ENCODE measurements around the gene PTPN9. TPM values are rescaled to one million over a fixed set of nuclear protein-coding genes. Genes with fewer than 3 reads are reported as not detected.

PTPN9 gene
- total RNA-seq (2021): 40.9 and 42.2 TPM in 2 replicates
- long read RNA-seq, full-length matches to known transcripts: 7 of 27 reads
- long read RNA-seq, partial matches to known transcripts: 6 of 27 reads
- long read RNA-seq, other reads (novel, unspliced or antisense): 14 of 27 reads

DNA sequence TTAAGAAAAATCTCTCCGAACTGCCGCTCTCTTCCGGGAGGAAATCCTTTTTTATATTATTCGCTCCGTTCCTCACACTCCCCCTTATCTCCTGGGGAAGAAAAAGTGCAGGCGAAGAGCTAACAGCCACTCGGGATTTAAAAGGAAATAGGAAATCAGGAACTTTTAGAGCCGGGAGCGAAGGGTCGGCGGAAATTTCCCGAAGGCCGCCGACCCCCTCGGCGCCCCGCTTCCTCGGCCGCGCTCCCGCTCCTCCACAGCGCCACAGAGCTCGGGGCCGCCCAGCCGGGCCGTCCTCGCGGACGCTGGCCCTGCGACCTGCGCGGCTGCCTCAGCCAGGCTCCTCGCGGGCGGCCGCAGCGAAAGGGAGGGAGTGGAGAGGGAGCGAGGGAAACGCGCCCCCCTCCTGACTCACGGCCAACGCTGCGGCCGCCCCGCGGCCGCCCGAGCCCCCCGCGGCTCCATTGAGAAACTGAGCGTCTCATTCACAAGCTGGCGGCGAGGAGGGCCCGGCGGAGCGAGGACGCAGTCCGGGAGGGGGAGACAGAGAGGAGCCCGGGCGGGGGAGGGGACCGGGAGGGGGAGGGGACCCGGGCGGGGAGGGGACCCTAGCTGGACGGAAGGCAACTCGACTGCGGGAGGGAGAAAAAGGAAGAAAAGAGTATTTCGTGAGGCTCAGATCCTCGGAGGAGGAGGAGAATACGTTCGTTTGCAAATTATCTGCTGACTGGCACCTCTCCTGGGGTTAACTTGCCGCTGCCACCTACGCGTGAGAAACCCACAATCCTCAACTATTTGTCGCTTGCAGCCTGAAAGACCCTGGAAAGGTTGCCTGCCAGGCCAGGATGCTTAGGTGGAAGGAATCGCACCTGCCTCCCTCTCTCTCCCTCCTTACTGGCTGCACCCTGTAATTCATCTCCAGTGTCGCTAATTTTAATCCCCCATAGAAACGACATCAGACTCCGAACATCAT, at the start of gene PTPN9:
Gene PTPN9, minus strand, starts transcription at position 368 of the 973 bp plus-strand sequence. CDS start 539 bp downstream, outside the sequence.
- H3K23me2 ChIP-seq (ENCODE audit: insufficient read length, low read depth, low read length, poor library complexity, severe bottlenecking): peaks cover 10% of the 10 kb centered on the region
- H3K56ac ChIP-seq (ENCODE audit: insufficient read length, low read depth, low read length): no peak within 1 kb of the TSS
- Mint-ChIP-seq H3K4me1 (peaks cover 21 to 24% of the 10 kb centered on the region in 2 experiments), H3K27ac (peak within 1 kb of the TSS; percentile 5 to 97 (median 96)), H3K9me3 (no peaks in the 10 kb centered on the region), H3K36me3 (ENCODE audit: insufficient read depth in 1 of 3, low read depth in 3 of 3) (peaks cover 0 to 2% (median 1%) of the 10 kb centered on the region in 3 experiments; a peak in 2 of 7 replicates), H3K27me3 (ENCODE audit: low read depth) (no peaks in the 10 kb centered on the region), H3K4me3 (peak within 1 kb of the TSS; percentile 91 to 99)
- WGBS (ENCODE audit: extremely low coverage, insufficient read length, low lambda C conversion rate): no CpG with 5 or more reads among the region's 78 CpGs
- H3K27me3 ChIP-seq (ENCODE audit: insufficient read depth, low read length): no peaks in the 10 kb centered on the region
- H3K4me2 ChIP-seq (ENCODE audit: insufficient read depth, insufficient read length, low read length): peak within 1 kb of the TSS; percentile 79
- H2AK5ac ChIP-seq (ENCODE audit: insufficient read length, low read length): no peak within 1 kb of the TSS
- H2BK12ac ChIP-seq (ENCODE audit: insufficient read length, low read depth, low read length): no peak within 1 kb of the TSS
- H3K18ac ChIP-seq (ENCODE audit: insufficient read length, low read depth, low read length): peak within 1 kb of the TSS; percentile 53
- no peak within 1 kb of the TSS for H4K5ac ChIP-seq (ENCODE audit: insufficient read length, low read depth, low read length)
- H2BK20ac ChIP-seq (ENCODE audit: low read depth, low read length, poor library complexity, severe bottlenecking): no peak within 1 kb of the TSS
- peaks cover 16% of the 10 kb centered on the region; the same call in 1 of the 2 replicates for H3K79me2 ChIP-seq (ENCODE audit: insufficient read depth, low read length)
- H2BK5ac ChIP-seq (ENCODE audit: insufficient read length, low read length): no peak within 1 kb of the TSS
- H3K4ac ChIP-seq (ENCODE audit: low read depth, low read length): no peak within 1 kb of the TSS; the same call in 1 of the 2 replicates
- no peak within 1 kb of the TSS for H4K91ac ChIP-seq (ENCODE audit: insufficient read length, low read depth, low read length)
- H3K9me3 ChIP-seq (ENCODE audit: control insufficient read depth, low read depth, low read length): no peaks in the 10 kb centered on the region
- no peak within 1 kb of the TSS for H2BK15ac ChIP-seq (ENCODE audit: low read depth, low read length)
- peak within 1 kb of the TSS; percentile 13 for H3K27ac ChIP-seq (ENCODE audit: insufficient read length, low read depth, low read length)
- H4K20me1 ChIP-seq (ENCODE audit: control insufficient read depth, insufficient read depth, insufficient read length): no peaks in the 10 kb centered on the region
- H2BK120ac ChIP-seq (ENCODE audit: low read depth, low read length, poor library complexity, severe bottlenecking): no peak within 1 kb of the TSS
- TF ChIP-seq, protein P1, sequence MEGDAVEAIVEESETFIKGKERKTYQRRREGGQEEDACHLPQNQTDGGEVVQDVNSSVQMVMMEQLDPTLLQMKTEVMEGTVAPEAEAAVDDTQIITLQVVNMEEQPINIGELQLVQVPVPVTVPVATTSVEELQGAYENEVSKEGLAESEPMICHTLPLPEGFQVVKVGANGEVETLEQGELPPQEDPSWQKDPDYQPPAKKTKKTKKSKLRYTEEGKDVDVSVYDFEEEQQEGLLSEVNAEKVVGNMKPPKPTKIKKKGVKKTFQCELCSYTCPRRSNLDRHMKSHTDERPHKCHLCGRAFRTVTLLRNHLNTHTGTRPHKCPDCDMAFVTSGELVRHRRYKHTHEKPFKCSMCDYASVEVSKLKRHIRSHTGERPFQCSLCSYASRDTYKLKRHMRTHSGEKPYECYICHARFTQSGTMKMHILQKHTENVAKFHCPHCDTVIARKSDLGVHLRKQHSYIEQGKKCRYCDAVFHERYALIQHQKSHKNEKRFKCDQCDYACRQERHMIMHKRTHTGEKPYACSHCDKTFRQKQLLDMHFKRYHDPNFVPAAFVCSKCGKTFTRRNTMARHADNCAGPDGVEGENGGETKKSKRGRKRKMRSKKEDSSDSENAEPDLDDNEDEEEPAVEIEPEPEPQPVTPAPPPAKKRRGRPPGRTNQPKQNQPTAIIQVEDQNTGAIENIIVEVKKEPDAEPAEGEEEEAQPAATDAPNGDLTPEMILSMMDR (conservative IDR thresholded peaks at IDR 0.05): peak; percentile 65
- DNase-seq: peak; percentile 93
- peaks cover under 1% of the 10 kb centered on the region for H3K79me1 ChIP-seq (ENCODE audit: insufficient read depth, low read depth, low read length, poor library complexity, severe bottlenecking)
- H3K9ac ChIP-seq (ENCODE audit: extremely low read depth, insufficient read length, low read length): peak within 1 kb of the TSS; percentile 83
- H4K8ac ChIP-seq (replicated peaks; ENCODE audit: insufficient read length, low read depth, low read length): no peak within 1 kb of the TSS
- H2AFZ ChIP-seq (ENCODE audit: low read length): no peak within 1 kb of the TSS
- peak within 1 kb of the TSS; percentile 83 for H3K14ac ChIP-seq (ENCODE audit: insufficient read depth, low read length)
- no peaks in the 10 kb centered on the region; the same call in 1 of the 2 replicates for H3K4me1 ChIP-seq (ENCODE audit: insufficient read depth, low read length)
- H3T11ph ChIP-seq (ENCODE audit: low read length): no peak within 1 kb of the TSS
- H3K23ac ChIP-seq (ENCODE audit: insufficient read length, low read depth, low read length): no peak within 1 kb of the TSS

All from H9 (cell line).